Activated T-helper 1 cell treated with anti-CD3 and anti-CD28 coated beads, Interleukin-2, amount 50 U/mL, for 16 hours (primary cell): ENCODE data around the gene FBXO39.
A peak's percentile ranks its signal among the peaks of the same experiment; 100 is the strongest.
"Not testable (repeated sequence)": the region's sequence is repeated elsewhere in the genome, so short reads cannot be mapped to it uniquely, and the experiment has no call there.

Experiments used
- DNase-seq, 2 donors: peaks; one replicate each; pipeline ENCODE4 v3.0.0-alpha.2; 2020; ENCODE audit warnings: low read depth in 1 of 2, low spot score in 1 of 2

Gene FBXO39

GRCh38 chr17:6789146-6789545 is 13.1 kb downstream of the FBXO39 start:
- no peak for DNase-seq

DNA sequence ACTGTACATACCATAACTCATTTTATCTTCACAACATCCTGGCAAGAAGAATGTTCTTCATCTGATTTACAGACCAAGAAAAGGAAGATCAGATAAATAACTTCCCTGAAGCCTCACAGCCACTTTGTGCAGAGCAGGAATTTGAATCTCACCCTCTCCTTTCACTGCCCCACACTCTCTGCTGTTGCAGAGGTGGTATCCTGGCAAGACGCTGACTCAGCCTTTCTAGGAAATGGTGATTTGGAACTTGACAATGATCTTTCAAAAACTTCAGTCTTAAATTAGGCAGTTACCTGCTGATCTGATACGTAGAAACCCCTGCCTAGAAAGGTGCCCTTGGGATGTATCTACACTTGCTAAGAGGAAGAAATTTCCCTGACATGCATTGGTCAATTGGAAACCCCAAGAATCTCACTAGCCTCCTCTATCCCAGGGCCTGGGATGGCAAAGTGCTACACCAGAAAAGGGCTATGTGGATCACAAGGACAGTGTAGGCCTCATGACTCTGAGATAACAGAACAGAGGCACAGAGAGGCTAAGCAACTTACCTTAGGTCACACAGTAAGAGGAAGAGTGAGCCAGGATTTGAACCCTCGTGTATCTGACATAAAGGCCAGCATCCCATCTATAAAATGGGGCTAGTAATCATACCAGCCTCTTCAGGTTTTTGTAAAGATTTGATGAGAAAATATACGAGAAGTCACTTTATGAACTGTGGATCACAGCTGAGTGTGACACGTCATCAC is 17.9 kb downstream of the FBXO39 start:
- no peak for DNase-seq

- DNase-seq: no peak
Observed at GRCh38 chr17:6796017-6796886, 20.2 kb downstream of the FBXO39 start.

GRCh38 chr17:6796887-6797490 is 21.0 kb downstream of the FBXO39 start:
- no peak for DNase-seq

DNA sequence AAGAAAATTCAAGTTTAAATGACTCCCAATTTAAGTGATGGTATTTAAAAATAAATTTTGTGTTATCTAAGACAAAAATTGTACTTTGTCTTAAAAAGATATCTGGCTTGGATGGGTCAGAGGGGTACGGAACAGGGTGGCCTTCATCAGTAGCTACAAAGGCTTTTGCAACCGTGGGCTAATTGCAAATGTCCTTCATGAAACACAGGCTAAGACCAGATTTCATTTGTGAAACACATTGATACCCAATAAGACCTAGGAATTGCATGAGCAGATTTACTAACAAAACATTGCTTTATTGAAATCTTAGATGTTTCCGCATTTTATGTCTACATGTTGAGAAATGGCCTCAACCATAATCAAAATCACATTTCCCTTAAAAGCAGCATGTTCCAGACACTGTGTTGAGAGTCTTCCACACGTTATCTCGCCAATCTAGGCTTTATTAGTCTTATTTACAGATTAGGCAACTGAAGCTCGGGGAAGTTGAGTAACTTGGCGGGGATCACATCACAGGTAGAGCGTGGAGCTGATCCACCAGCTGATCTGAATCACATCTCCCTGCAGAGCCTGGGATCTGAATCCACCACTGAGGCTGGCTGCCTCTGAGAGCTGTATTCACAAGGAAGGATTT is 21.8 kb downstream of the FBXO39 start:
- DNase-seq: no peak

DNA sequence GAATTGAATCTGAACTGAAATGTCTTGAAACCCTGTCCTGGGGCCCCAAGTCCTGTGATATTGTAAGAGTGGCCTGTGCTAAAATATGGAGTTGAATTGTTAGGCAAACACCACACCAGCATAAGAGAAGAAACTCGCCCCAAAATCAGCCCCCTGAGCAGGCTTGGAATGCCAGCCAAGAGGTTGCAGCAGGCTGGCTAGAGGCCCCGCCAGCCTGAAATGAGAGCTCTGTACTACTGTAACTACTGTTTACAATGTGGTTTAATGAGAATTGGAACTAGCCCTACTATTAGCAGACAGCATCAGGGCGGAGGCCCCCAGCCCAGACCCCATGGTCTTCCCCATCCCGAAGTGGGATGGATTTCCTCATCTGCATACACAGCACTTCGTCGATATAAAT is 23.7 kb downstream of the FBXO39 start:
- no peak for DNase-seq

- no peak for DNase-seq
Observed at GRCh38 chr17:6800422-6801027, 24.5 kb downstream of the FBXO39 start.

DNA sequence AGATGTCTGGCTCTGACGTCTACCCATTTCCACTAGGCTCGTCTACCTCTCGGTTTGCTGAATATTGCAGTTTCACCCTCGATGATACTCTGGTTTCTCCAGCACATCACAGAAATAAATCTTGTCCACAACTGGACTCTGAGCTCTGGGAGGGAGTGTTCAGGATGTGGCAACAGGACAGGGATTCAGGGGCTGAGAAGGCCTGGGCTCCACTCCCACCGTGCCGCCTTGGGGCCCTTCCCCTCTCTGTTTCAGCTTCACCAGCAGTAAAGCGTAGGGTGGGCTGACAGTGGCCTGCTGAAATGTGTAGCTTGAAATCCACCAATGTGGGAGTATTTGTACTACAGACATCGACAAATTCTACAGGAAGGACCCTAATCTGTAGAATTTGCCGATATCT is 35.5 kb downstream of the FBXO39 start:
- DNase-seq: no peak

DNA sequence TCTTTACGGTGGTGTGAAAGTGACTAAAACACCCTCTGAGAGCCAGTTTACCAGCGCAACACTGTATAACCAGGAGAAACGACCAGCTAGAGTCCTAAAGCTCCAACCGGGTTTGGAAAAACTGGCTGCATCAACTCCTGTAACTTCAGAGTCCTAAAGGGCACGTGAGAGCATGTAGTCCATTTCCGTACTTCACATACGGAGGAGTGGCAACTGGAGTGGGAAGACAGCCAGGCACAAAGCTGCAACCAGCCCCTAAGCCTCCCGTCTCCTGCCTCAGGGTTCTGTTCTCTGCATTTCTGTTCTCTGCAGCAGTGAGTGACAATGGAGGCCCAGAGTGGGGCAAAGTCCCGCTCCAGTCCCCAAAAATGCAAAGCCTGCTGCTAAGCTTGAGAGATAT is 36.3 kb downstream of the FBXO39 start:
- no peak for DNase-seq

GRCh38 chr17:6815775-6816174 is 39.8 kb downstream of the FBXO39 start:
- DNase-seq: no peak

DNA sequence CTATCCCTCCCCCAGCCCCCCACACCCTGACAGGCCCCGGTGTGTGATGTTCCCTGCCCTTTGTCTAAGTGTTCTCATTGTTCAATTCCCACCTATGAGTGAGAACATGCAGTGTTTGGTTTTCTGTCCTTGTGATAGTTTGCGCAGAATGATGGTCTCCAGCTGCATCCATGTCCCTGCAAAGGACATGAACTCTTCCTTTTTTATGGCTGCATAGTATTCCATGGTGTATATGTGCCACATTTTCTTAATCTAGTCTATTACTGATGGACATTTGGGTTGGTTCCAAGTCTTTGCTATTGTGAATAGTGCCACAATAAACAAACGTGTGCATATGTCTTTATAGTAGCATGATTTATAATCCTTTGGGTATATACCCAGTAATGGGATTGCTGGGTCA is 40.4 kb downstream of the FBXO39 start:
- DNase-seq: not testable (repeated sequence)

- no peak for DNase-seq
Observed at GRCh38 chr17:6818938-6819337, 42.9 kb downstream of the FBXO39 start.

DNA sequence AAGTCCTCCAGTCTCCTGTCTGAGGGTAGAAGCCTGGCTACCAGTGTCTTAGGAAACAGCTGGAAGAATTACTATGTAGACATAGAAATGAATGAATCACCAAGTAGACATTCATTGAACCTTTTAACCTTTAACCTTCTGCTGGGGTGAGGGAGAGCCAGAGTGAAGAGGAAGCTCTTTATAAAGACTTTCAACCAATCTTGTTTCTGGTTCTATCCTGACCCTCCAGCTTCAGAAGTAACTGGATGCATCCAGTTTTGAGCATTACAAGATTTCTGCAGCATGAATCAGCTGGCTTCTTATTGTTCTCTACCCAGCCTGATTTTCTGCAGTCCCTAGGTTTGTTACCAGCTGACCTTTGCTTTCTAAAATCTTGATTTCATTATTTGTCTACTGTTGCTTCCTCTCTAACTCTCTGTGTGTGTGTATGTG is 47.0 kb downstream of the FBXO39 start:
- DNase-seq: no peak

GRCh38 chr17:6830383-6830986 is 54.5 kb downstream of the FBXO39 start:
- no peak for DNase-seq

- DNase-seq: peak; percentile 34 to 40
Observed at GRCh38 chr17:6831661-6832263, 55.7 kb downstream of the FBXO39 start, which contains the start of gene TEKT1. TSS of gene TEKT1 (minus strand) at chr17:6831729. CDS start at chr17:6830376, 1,353 bp downstream.
